RKO (cell line): ENCODE measurements around the gene PXDN.
"Not testable (repeated sequence)": the region's sequence is repeated elsewhere in the genome, so short reads cannot be mapped to it uniquely, and the experiment has no call there.

Experiments used
- DNase-seq: peaks from one replicate; pipeline ENCODE4 v3.0.0-alpha.2; 2016; ENCODE audit warnings: low spot score

The PXDN gene

GRCh38 chr2:1704631-1705556 is 39.4 kb downstream of the PXDN start:
- DNase-seq, result no peak

GRCh38 chr2:1702186-1702565 is 42.1 kb downstream of the PXDN start:
- no peak for DNase-seq

- DNase-seq, result no peak
These were observed 42.6 kb downstream of the PXDN start for GRCh38 chr2:1701556-1702185.

- no peak for DNase-seq
These were observed 43.3 kb downstream of the PXDN start for GRCh38 chr2:1701020-1701419.

GRCh38 chr2:1700427-1700826 is 43.9 kb downstream of the PXDN start:
- not testable (repeated sequence) for DNase-seq

GRCh38 chr2:1698188-1698945 is 45.9 kb downstream of the PXDN start:
- no peak for DNase-seq

- DNase-seq, result no peak
These were observed 46.7 kb downstream of the PXDN start for GRCh38 chr2:1697601-1698000.

- no peak for DNase-seq
These were observed 47.8 kb downstream of the PXDN start for GRCh38 chr2:1696472-1696871.

- DNase-seq, result no peak
These were observed 49.7 kb downstream of the PXDN start for GRCh38 chr2:1694371-1695271.

GRCh38 chr2:1693723-1694122 is 50.6 kb downstream of the PXDN start:
- no peak for DNase-seq

- DNase-seq, result no peak
These were observed 52.0 kb downstream of the PXDN start for GRCh38 chr2:1692342-1692741.

GRCh38 chr2:1691366-1691765 is 52.9 kb downstream of the PXDN start:
- DNase-seq, result no peak

- DNase-seq, result no peak
These were observed 54.1 kb downstream of the PXDN start for GRCh38 chr2:1690056-1690775.

- no peak for DNase-seq
These were observed 55.5 kb downstream of the PXDN start for GRCh38 chr2:1688859-1689258.

GRCh38 chr2:1688161-1688560 is 56.2 kb downstream of the PXDN start:
- no peak for DNase-seq

- no peak for DNase-seq
These were observed 57.1 kb downstream of the PXDN start for GRCh38 chr2:1687254-1687653.

GRCh38 chr2:1686784-1687105 is 57.6 kb downstream of the PXDN start:
- no peak for DNase-seq

GRCh38 chr2:1685957-1686783 is 58.1 kb downstream of the PXDN start:
- DNase-seq, result no peak

- no peak for DNase-seq
These were observed 59.0 kb downstream of the PXDN start for GRCh38 chr2:1685078-1685956.
